ENCODE measurements around the gene NINJ2. TPM values are rescaled to one million over a fixed set of nuclear protein-coding genes. Genes with fewer than 3 reads are reported as not detected.
"Not testable (repeated sequence)": the region's sequence is repeated elsewhere in the genome, so short reads cannot be mapped to it uniquely, and the experiment has no call there.

NINJ2 gene, protein sequence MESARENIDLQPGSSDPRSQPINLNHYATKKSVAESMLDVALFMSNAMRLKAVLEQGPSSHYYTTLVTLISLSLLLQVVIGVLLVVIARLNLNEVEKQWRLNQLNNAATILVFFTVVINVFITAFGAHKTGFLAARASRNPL
- total RNA-seq = 4.8 and 6.8 TPM in 2 replicates

DNA sequence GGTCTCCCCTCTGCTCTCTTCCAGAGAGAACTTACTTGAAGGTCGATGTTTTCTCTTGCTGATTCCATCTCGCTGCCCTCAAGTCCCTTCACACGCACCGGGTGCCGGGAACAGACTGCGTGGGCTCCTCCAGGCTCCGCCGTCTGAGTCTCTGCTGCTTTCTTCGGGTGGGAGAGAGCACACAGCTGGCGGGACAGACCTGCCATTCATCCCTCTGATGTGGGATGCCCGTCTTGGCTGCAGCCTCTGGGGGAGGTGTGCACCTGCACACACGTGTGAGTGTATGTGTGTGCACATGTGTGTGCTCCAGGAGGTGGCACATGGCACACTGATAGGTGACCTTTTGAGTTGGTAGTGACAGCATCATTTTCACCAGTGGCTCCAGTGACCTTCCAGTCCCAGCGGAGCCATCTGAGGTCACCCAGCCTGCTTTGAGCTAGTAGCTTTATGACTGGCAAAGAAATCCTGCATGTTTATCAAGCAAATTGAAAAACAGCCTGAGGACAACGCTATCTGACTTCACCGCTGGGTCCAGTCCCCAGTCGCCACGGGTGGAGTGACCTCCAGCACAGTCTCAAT lies at the start of gene NINJ2:
TSS of gene NINJ2 (minus strand) at position 153 of the 579 bp plus-strand sequence. CDS start at position 68, 85 bp downstream.
- DNase-seq (ENCODE audit: low spot score) = no peak
- Mint-ChIP-seq H3K27ac (peak within 1 kb of the TSS; percentile 78), H3K4me1 (ENCODE audit: low read depth) (peaks cover 62% of the 10 kb centered on the region), H3K36me3 (ENCODE audit: low read depth) (peaks cover 1% of the 10 kb centered on the region), H3K27me3 (ENCODE audit: insufficient read depth) (no peaks in the 10 kb centered on the region), H3K4me3 (peak within 1 kb of the TSS; percentile 69), H3K9me3 (no peaks in the 10 kb centered on the region)
- intact Hi-C loops (cut with micrococcal nuclease) = loop anchor here (1.0 kb wide), 1 partner anchor 22 kb away; no protein-coding TSS in a partner anchor

GRCh38 chr12:712172-712863 lies 49.1 kb upstream of the NINJ2 start:
- no peak for DNase-seq (ENCODE audit: low spot score)
- intact Hi-C loops (cut with micrococcal nuclease) = loop anchor here (2.0 kb wide), 3 partner anchors 16 to 74 kb away; no protein-coding TSS in a partner anchor
- Mint-ChIP-seq H3K9me3 (no peaks in the 10 kb centered on the region), H3K4me1 (ENCODE audit: low read depth) (peaks cover 37% of the 10 kb centered on the region), H3K27ac (peak overlapping the region; percentile 72), H3K27me3 (ENCODE audit: insufficient read depth) (no peaks in the 10 kb centered on the region), H3K36me3 (ENCODE audit: low read depth) (no peaks in the 10 kb centered on the region), H3K4me3 (no peak overlapping the region)

DNA sequence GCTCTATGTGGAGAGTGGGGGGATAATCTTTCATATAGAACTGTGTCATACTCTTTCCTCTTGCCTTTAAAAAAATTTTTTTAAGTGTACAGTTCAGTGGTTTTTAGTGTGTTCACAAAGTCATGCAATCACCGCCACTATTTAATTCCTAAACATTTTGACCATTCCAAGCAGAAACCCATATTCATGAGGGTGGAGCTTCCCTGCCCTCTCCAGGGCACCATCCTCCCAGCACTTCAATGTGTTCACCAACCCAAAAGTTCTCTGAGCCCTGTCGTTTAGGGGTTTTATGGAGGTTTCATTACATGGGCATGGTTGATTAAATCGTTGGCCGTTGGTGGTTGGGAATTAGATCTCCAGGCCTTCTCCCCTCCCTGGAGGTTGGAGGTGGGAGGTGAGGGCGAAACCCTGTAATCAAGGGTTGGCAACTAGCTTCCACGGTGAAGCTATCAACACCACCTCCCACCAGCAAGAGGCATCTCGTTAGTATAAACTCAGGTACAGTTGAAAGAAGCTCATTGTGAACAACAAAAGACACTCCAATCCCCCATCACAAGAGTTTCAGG lies 46.3 kb upstream of the NINJ2 start:
- Mint-ChIP-seq H3K36me3 (ENCODE audit: low read depth) (no peaks in the 10 kb centered on the region), H3K27me3 (ENCODE audit: insufficient read depth) (peaks cover 3% of the 10 kb centered on the region)

GRCh38 chr12:708084-708483 lies 44.8 kb upstream of the NINJ2 start:
- H3K9me3 Mint-ChIP-seq; DNase-seq (ENCODE audit: low spot score); H3K4me3 Mint-ChIP-seq; H3K36me3 Mint-ChIP-seq (ENCODE audit: low read depth); H3K27ac Mint-ChIP-seq; H3K27me3 Mint-ChIP-seq (ENCODE audit: insufficient read depth); intact Hi-C loops (cut with micrococcal nuclease): not testable (repeated sequence)
- peaks cover 29% of the 10 kb centered on the region for H3K4me1 Mint-ChIP-seq (ENCODE audit: low read depth)

More for the DNA sequence above, 46.3 kb upstream of the NINJ2 start:
- intact Hi-C loops (cut with micrococcal nuclease) = no loop called here
- DNase-seq (ENCODE audit: low spot score) = no peak
- Mint-ChIP-seq H3K4me1 (ENCODE audit: low read depth) (peaks cover 30% of the 10 kb centered on the region), H3K27ac (no peak overlapping the region), H3K9me3 (no peaks in the 10 kb centered on the region), H3K4me3 (no peak overlapping the region)

DNA sequence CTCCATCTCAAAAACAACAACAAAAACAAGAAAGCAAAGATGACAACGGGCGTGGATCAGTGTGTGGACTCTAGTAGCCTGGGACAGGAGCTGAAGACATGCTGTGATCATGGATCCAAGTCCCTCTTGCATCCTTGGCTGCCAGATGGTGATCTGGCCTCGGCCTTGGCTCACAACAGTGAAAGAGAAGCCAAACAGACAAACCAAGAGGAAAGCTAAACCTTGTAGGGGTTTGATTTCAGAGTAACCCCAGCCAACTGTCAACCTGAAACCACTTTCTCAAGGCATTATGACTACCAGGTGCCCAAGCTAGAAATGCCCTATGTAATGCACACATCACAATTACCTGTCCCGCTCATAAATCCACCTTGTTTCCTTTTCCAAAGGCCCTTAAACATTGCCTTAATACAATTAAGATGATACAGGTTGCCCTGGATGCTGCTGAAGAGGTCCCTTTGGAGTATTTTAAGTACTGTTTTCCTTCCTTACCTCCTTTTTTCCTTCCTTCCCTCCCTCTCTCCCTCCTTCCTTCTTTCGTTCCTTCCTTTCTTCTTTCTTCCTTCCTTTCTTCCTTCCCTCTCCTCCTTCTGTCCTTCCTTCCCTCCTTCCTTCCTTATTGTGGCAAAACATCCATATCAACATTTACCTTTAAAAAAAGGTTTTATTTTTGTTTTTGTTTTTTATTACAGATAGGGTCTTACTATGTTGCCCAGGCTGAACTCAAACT lies 41.4 kb upstream of the NINJ2 start:
- no peak for DNase-seq (ENCODE audit: low spot score)
- Mint-ChIP-seq H3K4me3 (no peak overlapping the region), H3K27me3 (ENCODE audit: insufficient read depth) (peaks cover 4% of the 10 kb centered on the region), H3K36me3 (ENCODE audit: low read depth) (peaks cover under 1% of the 10 kb centered on the region), H3K4me1 (ENCODE audit: low read depth) (peaks cover 15% of the 10 kb centered on the region), H3K27ac (no peak overlapping the region), H3K9me3 (peaks cover 2% of the 10 kb centered on the region)
- intact Hi-C loops (cut with micrococcal nuclease) = no loop called here

DNA sequence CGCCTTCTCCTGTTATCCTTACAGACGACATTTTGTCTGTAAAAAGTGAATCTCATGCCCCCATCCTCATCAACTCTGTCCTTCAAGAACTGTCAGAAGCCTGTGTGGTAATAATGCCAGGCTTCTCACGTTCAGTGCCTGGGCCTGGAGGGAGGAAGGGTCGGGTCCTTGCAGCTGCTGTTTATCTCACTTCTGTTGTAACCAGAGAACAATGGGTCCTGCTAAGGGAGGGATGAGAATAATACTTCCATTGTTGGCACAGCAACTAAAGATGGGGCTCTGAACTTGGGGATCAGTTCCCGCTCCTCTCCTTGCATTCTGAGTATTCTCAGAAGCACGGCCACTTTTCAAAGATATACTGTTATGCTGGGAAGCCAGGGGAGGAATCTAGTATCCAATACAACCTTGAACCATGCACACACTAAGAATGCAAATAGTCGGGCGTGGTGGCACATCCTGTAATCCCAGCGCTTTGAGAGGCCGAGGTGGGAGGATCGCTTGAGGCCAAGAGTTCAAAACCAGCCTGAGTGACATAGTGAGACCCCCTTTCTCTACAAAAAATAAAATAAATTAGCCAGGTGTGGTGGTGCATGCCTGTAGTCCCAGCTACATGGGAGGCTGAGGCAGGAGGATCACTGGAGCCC lies 38.8 kb upstream of the NINJ2 start:
- Mint-ChIP-seq H3K9me3 (peaks cover 17% of the 10 kb centered on the region), H3K36me3 (ENCODE audit: low read depth) (peaks cover 7% of the 10 kb centered on the region), H3K27ac (no peak overlapping the region), H3K27me3 (ENCODE audit: insufficient read depth) (peaks cover 4% of the 10 kb centered on the region), H3K4me3 (no peak overlapping the region), H3K4me1 (ENCODE audit: low read depth) (peaks cover 27% of the 10 kb centered on the region)
- DNase-seq (ENCODE audit: low spot score) = no peak
- intact Hi-C loops (cut with micrococcal nuclease) = no loop called here

DNA sequence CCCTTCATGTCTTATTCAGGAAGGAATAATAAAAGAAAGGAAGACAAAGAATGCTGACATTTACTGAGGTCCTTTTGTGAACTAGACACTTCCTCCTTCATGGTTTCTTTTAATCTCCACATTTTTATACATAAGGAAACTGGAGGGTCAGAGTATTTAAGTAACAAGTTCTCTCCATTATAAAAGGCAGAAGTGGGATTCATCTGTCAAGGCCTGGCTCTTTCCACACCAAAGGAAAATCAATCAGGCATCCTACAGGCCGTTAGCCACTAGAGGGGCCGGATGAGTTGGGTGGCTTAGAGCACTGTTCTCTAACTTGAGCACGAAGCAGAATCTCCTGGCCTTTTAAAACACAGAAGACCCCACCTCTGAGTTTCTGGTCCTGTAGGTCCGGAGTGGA lies 36.8 kb upstream of the NINJ2 start:
- Mint-ChIP-seq H3K9me3 (peaks cover 27% of the 10 kb centered on the region), H3K4me1 (ENCODE audit: low read depth) (peaks cover 27% of the 10 kb centered on the region), H3K27me3 (ENCODE audit: insufficient read depth) (peaks cover 4% of the 10 kb centered on the region), H3K27ac (no peak overlapping the region), H3K36me3 (ENCODE audit: low read depth) (peaks cover 7% of the 10 kb centered on the region), H3K4me3 (no peak overlapping the region)
- no peak for DNase-seq (ENCODE audit: low spot score)
- intact Hi-C loops (cut with micrococcal nuclease) = no loop called here

- H3K36me3 Mint-ChIP-seq (ENCODE audit: low read depth); H3K27me3 Mint-ChIP-seq (ENCODE audit: insufficient read depth); H3K4me3 Mint-ChIP-seq; intact Hi-C loops (cut with micrococcal nuclease); H3K27ac Mint-ChIP-seq; DNase-seq (ENCODE audit: low spot score): not testable (repeated sequence)
- Mint-ChIP-seq H3K4me1 (ENCODE audit: low read depth) (peaks cover 14% of the 10 kb centered on the region), H3K9me3 (peaks cover 27% of the 10 kb centered on the region)
Measured at GRCh38 chr12:698222-698621, 35.0 kb upstream of the NINJ2 start.

- intact Hi-C loops (cut with micrococcal nuclease) = no loop called here
- no peak overlapping the region for H3K4me3 Mint-ChIP-seq
- peaks cover 1% of the 10 kb centered on the region for H3K27me3 Mint-ChIP-seq (ENCODE audit: insufficient read depth)
- H3K4me1 Mint-ChIP-seq (ENCODE audit: low read depth) = peaks cover 14% of the 10 kb centered on the region
- peaks cover 7% of the 10 kb centered on the region for H3K36me3 Mint-ChIP-seq (ENCODE audit: low read depth)
- no peak for DNase-seq (ENCODE audit: low spot score)
- peak overlapping the region; percentile 5 for H3K27ac Mint-ChIP-seq
- peaks cover 27% of the 10 kb centered on the region for H3K9me3 Mint-ChIP-seq
Measured at GRCh38 chr12:697481-697880, 34.2 kb upstream of the NINJ2 start.

- no peaks in the 10 kb centered on the region for H3K27me3 Mint-ChIP-seq (ENCODE audit: insufficient read depth)
- H3K36me3 Mint-ChIP-seq (ENCODE audit: low read depth) = peaks cover 7% of the 10 kb centered on the region
- H3K9me3 Mint-ChIP-seq = peaks cover 27% of the 10 kb centered on the region
- H3K4me3 Mint-ChIP-seq = peak overlapping the region; percentile 10
- intact Hi-C loops (cut with micrococcal nuclease) = no loop called here
- DNase-seq (ENCODE audit: low spot score) = no peak
- H3K4me1 Mint-ChIP-seq (ENCODE audit: low read depth) = peaks cover 14% of the 10 kb centered on the region
- H3K27ac Mint-ChIP-seq = no peak overlapping the region
Measured at GRCh38 chr12:694734-695503, 31.7 kb upstream of the NINJ2 start.

GRCh38 chr12:693934-694533 lies 30.8 kb upstream of the NINJ2 start:
- Mint-ChIP-seq H3K9me3 (peaks cover 23% of the 10 kb centered on the region), H3K4me3 (no peak overlapping the region), H3K4me1 (ENCODE audit: low read depth) (peaks cover 14% of the 10 kb centered on the region), H3K27me3 (ENCODE audit: insufficient read depth) (no peaks in the 10 kb centered on the region), H3K36me3 (ENCODE audit: low read depth) (peaks cover 6% of the 10 kb centered on the region), H3K27ac (no peak overlapping the region)
- no peak for DNase-seq (ENCODE audit: low spot score)
- intact Hi-C loops (cut with micrococcal nuclease) = no loop called here
